BE2C (cell line): ENCODE results near the gene CDH1.

Experiments
- DNase-seq: peaks from one replicate; pipeline ENCODE4 v3.0.0-alpha.2; 2020
- H3K27me3 ChIP-seq: fragments of 250-450 bp; sonication (Bioruptor Pico); 2 replicates; pipeline ENCODE4 v1.5.1; 2020; ENCODE audit warnings: mild to moderate bottlenecking
- H3K36me3 ChIP-seq: fragments of 250-450 bp; sonication (Bioruptor Pico); 2 replicates; pipeline ENCODE4 v1.5.1; 2020; ENCODE audit warnings: mild to moderate bottlenecking
- H3K4me1 ChIP-seq: fragments of 250-450 bp; sonication (Bioruptor Pico); 2 replicates; pipeline ENCODE4 v1.5.1; 2020
- H3K4me3 ChIP-seq: 2 replicates; pipeline ENCODE4 v1.5.1; 2011; ENCODE audit warnings: low read depth, low read length
- H3K9me3 ChIP-seq: fragments of 250-450 bp; sonication (Bioruptor Pico); 2 replicates; pipeline ENCODE4 v1.5.1; 2020
- TF ChIP-seq, protein P1 (sequence below): IDR thresholded peaks from 2 replicates; pipeline ENCODE4 v1.5.1; 2012; ENCODE audit warnings: mild to moderate bottlenecking, low read depth, low read length

The CDH1 gene

DNA sequence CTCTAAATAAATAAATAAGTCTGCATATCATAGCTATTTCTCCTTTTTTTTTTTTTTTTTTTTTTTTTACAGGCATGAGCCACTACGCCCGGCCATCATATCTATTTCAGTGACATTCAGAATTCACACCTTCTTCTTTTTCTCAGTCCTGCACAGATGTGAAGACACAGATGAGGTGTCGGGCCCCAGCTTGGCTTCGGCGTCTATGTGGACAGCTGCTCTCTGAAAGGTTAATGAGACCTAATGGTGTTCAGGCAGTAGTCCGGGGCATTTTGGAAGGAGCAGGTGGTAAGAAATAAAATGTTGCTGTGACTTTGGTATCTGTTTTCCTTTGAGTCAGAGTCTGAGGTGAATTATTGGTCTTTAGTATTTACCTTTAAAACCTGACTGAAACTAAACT is 129.8 kb downstream of the CDH1 start:
- Histone ChIP-seq H3K27me3 (no peaks in the 10 kb centered on the region), H3K36me3 (peaks cover 5% of the 10 kb centered on the region), H3K4me1 (no peaks in the 10 kb centered on the region), H3K9me3 (no peaks in the 10 kb centered on the region), H3K4me3 (no peak overlapping the region)
- TF ChIP-seq, protein P1, sequence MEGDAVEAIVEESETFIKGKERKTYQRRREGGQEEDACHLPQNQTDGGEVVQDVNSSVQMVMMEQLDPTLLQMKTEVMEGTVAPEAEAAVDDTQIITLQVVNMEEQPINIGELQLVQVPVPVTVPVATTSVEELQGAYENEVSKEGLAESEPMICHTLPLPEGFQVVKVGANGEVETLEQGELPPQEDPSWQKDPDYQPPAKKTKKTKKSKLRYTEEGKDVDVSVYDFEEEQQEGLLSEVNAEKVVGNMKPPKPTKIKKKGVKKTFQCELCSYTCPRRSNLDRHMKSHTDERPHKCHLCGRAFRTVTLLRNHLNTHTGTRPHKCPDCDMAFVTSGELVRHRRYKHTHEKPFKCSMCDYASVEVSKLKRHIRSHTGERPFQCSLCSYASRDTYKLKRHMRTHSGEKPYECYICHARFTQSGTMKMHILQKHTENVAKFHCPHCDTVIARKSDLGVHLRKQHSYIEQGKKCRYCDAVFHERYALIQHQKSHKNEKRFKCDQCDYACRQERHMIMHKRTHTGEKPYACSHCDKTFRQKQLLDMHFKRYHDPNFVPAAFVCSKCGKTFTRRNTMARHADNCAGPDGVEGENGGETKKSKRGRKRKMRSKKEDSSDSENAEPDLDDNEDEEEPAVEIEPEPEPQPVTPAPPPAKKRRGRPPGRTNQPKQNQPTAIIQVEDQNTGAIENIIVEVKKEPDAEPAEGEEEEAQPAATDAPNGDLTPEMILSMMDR = no peak
- no peak for DNase-seq

GRCh38 chr16:68869492-68870088 is 132.5 kb downstream of the CDH1 start:
- H3K36me3 ChIP-seq = no peaks in the 10 kb centered on the region
- H3K4me1 ChIP-seq = no peaks in the 10 kb centered on the region
- H3K27me3 ChIP-seq = no peaks in the 10 kb centered on the region
- no peaks in the 10 kb centered on the region for H3K9me3 ChIP-seq
- TF ChIP-seq, protein P1 = no peak
- DNase-seq = no peak
- no peak overlapping the region for H3K4me3 ChIP-seq

DNA sequence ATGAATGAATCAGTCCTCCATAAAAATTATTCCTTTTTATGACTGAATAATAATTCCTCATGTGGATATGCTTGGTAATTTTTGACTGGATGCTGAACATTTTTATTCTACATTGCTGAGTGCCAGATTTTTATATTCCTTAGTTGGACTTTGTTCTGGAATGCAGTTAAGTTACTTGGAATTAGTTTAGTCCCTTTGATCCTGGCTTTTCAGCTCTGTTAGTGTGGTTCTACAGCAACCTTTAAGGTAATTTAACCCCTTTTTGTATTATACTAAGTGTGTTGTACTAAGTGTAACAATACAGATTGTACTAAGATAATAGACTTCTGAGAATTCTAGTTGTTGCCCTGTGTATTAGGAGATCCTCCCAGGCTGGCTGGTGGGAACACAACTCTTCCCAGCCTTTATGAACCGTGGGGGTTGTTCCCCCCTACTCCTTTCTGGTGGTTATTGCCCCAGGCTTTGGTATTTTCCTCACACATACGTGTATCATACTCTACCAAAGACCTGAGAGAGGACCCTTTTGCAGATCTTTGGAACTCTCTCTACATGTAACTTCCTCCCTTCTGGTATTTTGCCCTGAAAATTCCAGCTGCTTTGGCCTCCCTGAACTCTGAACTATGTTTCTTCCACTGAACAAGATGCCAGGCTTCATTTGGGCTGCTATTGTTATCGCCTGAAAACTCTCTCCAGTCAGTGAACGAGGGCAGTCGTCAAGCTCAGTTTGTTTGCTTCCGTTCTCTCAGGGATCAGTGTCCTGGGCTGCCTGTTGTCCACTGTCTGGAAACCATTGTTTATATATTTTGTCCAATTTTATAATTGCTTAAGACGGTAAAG is 136.8 kb downstream of the CDH1 start:
- Histone ChIP-seq H3K9me3 (no peaks in the 10 kb centered on the region), H3K4me3 (no peak overlapping the region), H3K36me3 (no peaks in the 10 kb centered on the region; the same call in none of the 2 replicates), H3K27me3 (no peaks in the 10 kb centered on the region), H3K4me1 (no peaks in the 10 kb centered on the region)
- no peak for DNase-seq
- TF ChIP-seq, protein P1 = no peak

- Histone ChIP-seq H3K9me3 (no peaks in the 10 kb centered on the region), H3K36me3 (no peaks in the 10 kb centered on the region; the same call in none of the 2 replicates), H3K27me3 (no peaks in the 10 kb centered on the region), H3K4me1 (no peaks in the 10 kb centered on the region), H3K4me3 (no peak overlapping the region)
- DNase-seq = no peak
- TF ChIP-seq, protein P1 = no peak
These were observed 138.8 kb downstream of the CDH1 start for GRCh38 chr16:68875871-68876270.

DNA sequence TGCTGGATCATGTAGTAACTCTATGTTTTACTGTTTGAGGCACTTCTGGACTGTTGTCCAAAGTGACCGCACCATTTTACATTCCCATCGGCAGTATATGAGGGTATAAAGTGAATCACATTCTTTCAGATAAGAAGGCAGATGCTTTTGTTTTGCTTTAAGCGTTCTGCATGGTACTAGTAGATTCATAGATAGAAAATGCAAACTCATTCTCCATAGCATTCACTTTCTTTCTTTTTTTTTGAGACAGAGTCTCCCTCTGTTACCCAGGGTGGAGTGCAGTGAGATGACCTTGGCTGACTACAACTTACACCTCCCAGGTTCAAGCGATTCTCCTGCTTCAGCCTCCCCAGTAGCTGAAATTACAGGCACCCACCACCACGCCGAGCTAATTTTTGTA is 146.6 kb downstream of the CDH1 start:
- Histone ChIP-seq H3K9me3 (no peaks in the 10 kb centered on the region), H3K36me3 (no peaks in the 10 kb centered on the region), H3K27me3 (no peaks in the 10 kb centered on the region), H3K4me3 (no peak overlapping the region), H3K4me1 (no peaks in the 10 kb centered on the region; the same call in 1 of the 2 replicates)
- TF ChIP-seq, protein P1 = no peak
- no peak for DNase-seq

DNA sequence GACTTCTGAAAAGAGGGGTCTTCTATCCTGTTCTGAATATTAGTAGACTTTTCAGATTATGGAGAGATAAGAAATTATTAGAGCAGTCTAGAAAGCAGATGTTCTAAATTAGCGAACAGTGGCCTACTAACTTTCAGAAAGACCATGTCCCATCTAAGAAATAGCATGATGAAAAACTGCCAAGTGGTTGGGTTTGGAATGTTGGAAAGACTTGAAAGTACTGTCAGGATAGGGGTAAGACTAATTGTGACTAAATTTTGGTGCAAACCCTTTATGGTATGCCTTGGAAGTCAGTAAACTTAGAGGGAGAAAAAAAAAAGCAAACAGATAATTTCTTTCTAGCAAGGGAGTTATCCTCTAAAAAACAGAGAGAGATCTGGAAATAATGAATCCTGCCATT is 147.3 kb downstream of the CDH1 start:
- no peaks in the 10 kb centered on the region for H3K36me3 ChIP-seq
- no peaks in the 10 kb centered on the region; the same call in 1 of the 2 replicates for H3K4me1 ChIP-seq
- H3K9me3 ChIP-seq = no peaks in the 10 kb centered on the region
- TF ChIP-seq, protein P1 = no peak
- no peaks in the 10 kb centered on the region for H3K27me3 ChIP-seq
- H3K4me3 ChIP-seq = no peak overlapping the region
- no peak for DNase-seq
